GM19351 (cell line): ENCODE measurements around the gene TREM2.
"Not testable (repeated sequence)": the region's sequence is repeated elsewhere in the genome, so short reads cannot be mapped to it uniquely, and the experiment has no call there.

Experiments
- ATAC-seq: cut with Tn5 transposase; IDR thresholded peaks from one replicate; pipeline ENCODE4 v1.9.1; 2021; ENCODE audit warnings: mild to moderate bottlenecking, moderate library complexity; ENCODE audit not compliant: unreplicated experiment

TREM2 gene

GRCh38 chr6:41156001-41156400, 6.9 kb downstream of the TREM2 start:
- no peak for ATAC-seq

- ATAC-seq, result no peak
Measured at GRCh38 chr6:41155132-41155805, 7.6 kb downstream of the TREM2 start.

- no peak for ATAC-seq
Measured at GRCh38 chr6:41153992-41154625, 8.8 kb downstream of the TREM2 start, which contains the start of gene TREML1. TREML1 (minus strand) TSS chr6:41154347; CDS start chr6:41154288, 59 bp downstream.

DNA sequence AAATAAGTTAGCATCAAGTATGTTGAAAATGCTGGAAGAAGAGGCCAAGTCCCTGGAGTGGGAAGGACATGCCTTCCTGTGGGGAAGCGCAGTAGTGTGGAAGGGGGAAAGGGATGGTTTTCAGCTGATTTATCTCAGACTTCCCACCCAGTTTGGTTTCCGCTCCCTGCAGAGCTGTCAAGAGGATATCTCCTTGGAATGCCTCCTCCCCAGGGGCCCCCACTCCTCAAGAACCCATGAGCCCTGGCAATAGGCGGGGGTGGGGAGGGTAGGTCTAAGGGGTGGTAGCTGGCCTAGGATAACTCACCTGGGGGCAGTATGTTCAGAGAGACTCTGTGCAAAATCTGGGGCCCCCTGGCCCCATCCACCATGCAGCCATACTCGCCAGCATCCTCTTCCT, 9.5 kb downstream of the TREM2 start:
- no peak for ATAC-seq

DNA sequence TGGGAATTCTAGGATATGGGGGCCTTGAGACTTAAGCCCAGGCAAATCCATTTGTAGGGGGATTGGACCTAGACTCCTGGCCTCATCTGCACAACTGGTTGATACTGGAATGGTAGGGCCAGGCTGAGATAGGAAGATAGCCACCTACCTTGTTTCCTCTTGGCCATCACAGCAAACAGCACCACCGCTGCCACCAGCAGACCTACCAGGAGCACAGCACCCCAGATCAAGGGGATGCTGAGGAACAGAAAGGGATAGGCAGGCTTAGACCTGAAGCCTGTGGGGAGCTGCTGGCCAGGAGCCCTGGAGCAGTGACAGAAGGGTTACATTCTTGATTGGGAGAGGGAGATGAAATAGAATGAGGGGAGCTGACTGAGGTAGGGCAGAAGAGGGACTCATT, 12.2 kb downstream of the TREM2 start:
- no peak for ATAC-seq

GRCh38 chr6:41147917-41148316, 15.0 kb downstream of the TREM2 start:
- no peak for ATAC-seq

GRCh38 chr6:41136911-41137310, 26.0 kb downstream of the TREM2 start:
- no peak for ATAC-seq

GRCh38 chr6:41135062-41135832, 27.7 kb downstream of the TREM2 start:
- no peak for ATAC-seq

DNA sequence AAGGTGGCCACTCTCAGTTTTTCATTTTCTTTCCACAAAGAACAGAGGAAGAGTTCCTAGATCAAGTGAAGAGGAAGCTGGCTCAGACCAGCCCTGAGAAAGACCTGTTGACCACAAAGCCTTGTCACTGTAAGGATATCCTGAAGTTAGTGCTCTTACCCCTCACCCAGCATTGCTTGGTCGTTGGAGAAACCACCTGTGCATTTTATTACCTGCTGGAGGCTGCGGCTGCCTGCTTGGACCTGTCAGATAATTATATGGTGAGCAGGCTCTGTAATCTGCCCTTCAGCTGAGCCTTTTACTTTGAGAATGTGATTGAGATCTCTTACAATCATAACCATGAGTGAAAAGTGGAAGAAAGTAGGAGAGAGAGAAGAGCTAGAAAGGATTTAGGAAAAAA, 30.7 kb downstream of the TREM2 start:
- ATAC-seq, result no peak

- ATAC-seq, result no peak
Measured at GRCh38 chr6:41125282-41125681, 37.6 kb downstream of the TREM2 start.

DNA sequence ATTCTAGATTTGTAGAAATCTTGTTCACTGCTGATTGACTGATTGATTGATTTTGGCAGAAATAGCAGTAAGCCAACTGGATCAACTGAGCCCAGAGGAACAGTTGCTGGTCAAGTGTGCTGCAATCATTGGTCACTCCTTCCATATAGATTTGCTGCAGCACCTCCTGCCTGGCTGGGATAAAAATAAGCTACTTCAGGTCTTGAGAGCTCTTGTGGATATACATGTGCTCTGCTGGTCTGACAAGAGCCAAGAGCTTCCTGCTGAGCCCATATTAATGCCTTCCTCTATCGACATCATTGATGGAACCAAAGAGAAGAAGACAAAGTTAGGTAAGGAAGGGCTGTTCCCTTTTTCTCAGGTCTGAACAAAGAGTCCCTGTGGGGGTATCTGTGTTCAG, 40.0 kb downstream of the TREM2 start:
- no peak for ATAC-seq

DNA sequence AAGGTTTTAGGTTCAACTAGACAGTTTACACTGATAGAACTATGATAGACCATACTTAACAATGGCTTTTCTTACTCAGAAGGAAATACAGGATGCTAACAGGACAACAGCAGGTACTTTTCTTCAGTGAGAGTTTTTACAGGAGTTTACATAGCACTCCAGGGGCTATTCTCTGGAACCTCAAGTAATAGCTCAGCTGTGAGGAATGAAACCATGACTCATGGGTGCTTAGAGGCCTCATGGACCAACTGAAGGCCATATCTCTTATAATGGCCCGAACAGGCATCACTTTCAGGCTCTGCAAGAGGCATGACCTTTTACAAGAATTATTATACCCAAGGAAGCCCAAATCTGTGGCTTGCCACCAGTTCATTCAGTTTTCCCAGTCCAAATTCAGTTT, 40.5 kb downstream of the TREM2 start:
- ATAC-seq, result no peak

- ATAC-seq, result no peak
Measured at GRCh38 chr6:41120058-41120457, 42.9 kb downstream of the TREM2 start.

DNA sequence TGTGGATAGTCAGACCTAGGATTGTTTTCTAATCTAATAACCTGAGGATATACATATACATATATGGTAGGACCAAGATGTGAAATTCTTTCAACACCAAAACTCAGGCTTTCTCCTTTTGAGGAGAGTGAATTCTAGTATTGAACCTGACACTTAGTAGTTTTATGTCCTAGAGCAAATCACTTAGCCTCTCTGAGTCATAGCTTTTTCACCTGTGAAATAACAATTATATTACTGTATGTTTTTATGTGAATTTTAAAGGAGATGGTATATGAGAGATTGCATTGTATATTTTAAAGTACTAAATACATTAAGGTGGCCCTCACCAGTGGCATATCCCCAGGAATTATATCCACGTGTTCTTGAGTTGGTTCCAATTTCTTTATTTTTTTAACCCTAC, 43.4 kb downstream of the TREM2 start:
- ATAC-seq, result no peak

DNA sequence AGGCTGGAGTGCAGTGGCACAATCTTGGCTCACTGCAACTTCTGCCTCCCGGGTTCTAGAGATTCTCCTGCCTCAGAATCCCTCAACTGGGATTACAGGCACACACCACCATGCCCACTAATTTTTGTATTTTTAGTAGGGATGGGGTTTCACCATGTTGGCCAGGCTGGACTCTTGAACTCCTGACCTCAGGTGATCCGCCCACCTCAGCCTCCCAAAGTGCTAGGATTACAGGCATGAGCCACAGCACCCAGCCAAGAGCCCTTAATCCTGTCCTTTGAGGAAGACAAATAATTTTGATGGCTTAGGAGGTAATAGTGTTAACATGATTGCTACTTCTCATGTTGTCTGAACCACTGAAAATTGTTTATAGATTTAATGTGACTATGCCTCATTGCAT, 47.9 kb downstream of the TREM2 start:
- ATAC-seq, result not testable (repeated sequence)

GRCh38 chr6:41111017-41111416, 51.9 kb downstream of the TREM2 start:
- ATAC-seq, result no peak
